Colonic mucosa (tissue), 4 donors: Measurements from ENCODE around the gene PCDHGB3. TPM values are rescaled to one million over a fixed set of nuclear protein-coding genes. Genes with fewer than 3 reads are reported as not detected.
"Not testable (repeated sequence)": the region's sequence is repeated elsewhere in the genome, so short reads cannot be mapped to it uniquely, and the experiment has no call there.

Source experiments
- DNase-seq: peaks from one replicate; pipeline ENCODE4 v3.0.0-alpha.2; 2020
- H3K27ac ChIP-seq: fragments of 200-600 bp; one replicate; pipeline ENCODE4 v1.8.0; 2021
- H3K27me3 ChIP-seq: fragments of 200-600 bp; one replicate; pipeline ENCODE4 v1.8.0; 2021
- H3K36me3 ChIP-seq: fragments of 200-600 bp; one replicate; pipeline ENCODE4 v1.8.0; 2021
- H3K4me1 ChIP-seq: fragments of 200-600 bp; one replicate; pipeline ENCODE4 v1.8.0; 2021; ENCODE audit warnings: mild to moderate bottlenecking
- H3K4me3 ChIP-seq: fragments of 200-600 bp; one replicate; pipeline ENCODE4 v1.8.0; 2021
- H3K9ac ChIP-seq, 2 donors: one replicate each; pipeline ENCODE4 v1.7.0; 2013; ENCODE audit warnings: control low read depth in 2 of 2, low read depth in 2 of 2, low read length in 2 of 2
- H3K9me3 ChIP-seq: fragments of 200-600 bp; one replicate; pipeline ENCODE4 v1.8.0; 2021
- intact Hi-C: fragments of 100-400 bp; cut with DNase I; formaldehyde crosslinking; loops from one replicate; pipeline ENCODE4 v1.14.1; 2022
- total RNA-seq, 2 donors: library from RNA; stranded (reverse); fragmentation: NEBNext Ultra II Directional in 1 of 2; extraction: Animal tissue kit (Norgen Biotek cat#: 25700) in 1 of 2; gene quantifications; one replicate each; pipeline ENCODE4 v1.2.1, GENCODE V29; 2021
- TF ChIP-seq, protein P1 (sequence below): fragments of 200-600 bp; IDR thresholded peaks from one replicate; pipeline ENCODE4 v1.8.0; 2022; ENCODE audit warnings: antibody characterized with exemption, mild to moderate bottlenecking
- donor health status: healthy.
- donor health status: DM: no; HTN: no; CAD: no.
- donor health status: DM: no; HTN: no; CAD: no.

Gene PCDHGB3
- total RNA-seq, 2 donors from 2014 or later, result 0.57 to 1.1 TPM

DNA sequence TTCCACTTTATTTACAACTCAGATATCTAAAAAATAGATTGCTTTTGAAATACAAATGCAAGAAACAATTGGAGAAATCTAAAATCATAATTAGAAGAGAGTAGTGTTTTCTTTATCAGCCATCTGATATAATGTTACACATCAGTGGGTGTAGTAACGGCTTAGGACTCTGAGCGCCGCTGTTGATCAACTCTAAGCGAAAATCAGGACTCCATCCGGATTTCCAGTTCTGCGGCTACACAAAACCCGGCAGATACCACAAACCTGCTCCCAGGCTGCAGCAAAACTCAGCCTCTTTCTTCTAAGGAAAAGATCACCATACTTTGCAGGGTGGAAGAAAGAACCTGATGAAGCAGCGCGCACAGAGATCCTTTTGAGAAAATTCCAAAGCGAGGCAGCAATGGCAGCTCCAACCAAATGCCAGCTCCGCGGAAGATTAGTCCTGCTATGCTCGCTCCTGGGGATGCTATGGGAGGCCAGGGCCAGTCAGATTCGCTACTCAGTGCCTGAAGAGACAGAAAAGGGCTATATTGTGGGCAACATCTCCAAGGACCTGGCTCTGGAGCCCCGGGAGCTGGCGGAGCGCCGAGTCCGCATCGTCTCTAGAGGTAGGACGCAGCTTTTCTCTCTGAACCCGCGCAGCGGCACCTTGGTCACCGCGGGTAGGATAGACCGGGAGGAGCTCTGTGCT lies 32.7 kb downstream of the PCDHGB3 start, which contains the start of gene PCDHGA9:
PCDHGA9 (plus strand) TSS at position 226 of the 691 bp plus-strand sequence; CDS start at position 401, 175 bp downstream.
- no peaks in the 10 kb centered on the region for H3K9me3 ChIP-seq
- H3K27ac ChIP-seq, result no peak within 1 kb of the TSS
- DNase-seq, result no peak
- no peak within 1 kb of the TSS for H3K4me3 ChIP-seq
- no peak within 1 kb of the TSS for H3K9ac ChIP-seq
- TF ChIP-seq, protein P1, sequence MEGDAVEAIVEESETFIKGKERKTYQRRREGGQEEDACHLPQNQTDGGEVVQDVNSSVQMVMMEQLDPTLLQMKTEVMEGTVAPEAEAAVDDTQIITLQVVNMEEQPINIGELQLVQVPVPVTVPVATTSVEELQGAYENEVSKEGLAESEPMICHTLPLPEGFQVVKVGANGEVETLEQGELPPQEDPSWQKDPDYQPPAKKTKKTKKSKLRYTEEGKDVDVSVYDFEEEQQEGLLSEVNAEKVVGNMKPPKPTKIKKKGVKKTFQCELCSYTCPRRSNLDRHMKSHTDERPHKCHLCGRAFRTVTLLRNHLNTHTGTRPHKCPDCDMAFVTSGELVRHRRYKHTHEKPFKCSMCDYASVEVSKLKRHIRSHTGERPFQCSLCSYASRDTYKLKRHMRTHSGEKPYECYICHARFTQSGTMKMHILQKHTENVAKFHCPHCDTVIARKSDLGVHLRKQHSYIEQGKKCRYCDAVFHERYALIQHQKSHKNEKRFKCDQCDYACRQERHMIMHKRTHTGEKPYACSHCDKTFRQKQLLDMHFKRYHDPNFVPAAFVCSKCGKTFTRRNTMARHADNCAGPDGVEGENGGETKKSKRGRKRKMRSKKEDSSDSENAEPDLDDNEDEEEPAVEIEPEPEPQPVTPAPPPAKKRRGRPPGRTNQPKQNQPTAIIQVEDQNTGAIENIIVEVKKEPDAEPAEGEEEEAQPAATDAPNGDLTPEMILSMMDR, result no peak
- H3K4me1 ChIP-seq, result no peaks in the 10 kb centered on the region
- H3K27me3 ChIP-seq, result no peaks in the 10 kb centered on the region
- intact Hi-C loops, result no loop called here
- H3K36me3 ChIP-seq, result no peaks in the 10 kb centered on the region

DNA sequence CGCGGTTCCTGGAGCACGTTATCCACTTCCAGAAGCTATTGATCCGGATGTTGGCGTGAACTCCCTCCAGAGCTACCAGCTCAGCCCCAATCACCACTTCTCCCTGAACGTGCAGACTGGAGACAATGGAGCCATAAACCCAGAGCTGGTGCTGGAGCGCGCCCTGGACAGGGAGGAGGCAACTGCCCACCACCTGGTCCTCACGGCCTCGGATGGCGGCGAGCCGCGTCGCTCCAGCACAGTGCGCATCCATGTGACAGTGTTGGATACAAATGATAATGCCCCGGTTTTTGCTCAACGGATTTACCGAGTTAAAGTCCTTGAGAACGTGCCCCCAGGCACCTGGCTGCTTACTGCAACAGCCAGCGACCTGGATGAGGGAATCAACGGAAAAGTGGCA lies 33.3 kb downstream of the PCDHGB3 start:
- DNase-seq, result no peak
- Histone ChIP-seq H3K9me3 (no peaks in the 10 kb centered on the region), H3K4me1 (no peaks in the 10 kb centered on the region), H3K27me3 (no peaks in the 10 kb centered on the region), H3K36me3 (no peaks in the 10 kb centered on the region), H3K27ac (no peak overlapping the region), H3K9ac (no peak overlapping the region), H3K4me3 (no peak overlapping the region)
- TF ChIP-seq, protein P1, result no peak
- intact Hi-C loops, result no loop called here

DNA sequence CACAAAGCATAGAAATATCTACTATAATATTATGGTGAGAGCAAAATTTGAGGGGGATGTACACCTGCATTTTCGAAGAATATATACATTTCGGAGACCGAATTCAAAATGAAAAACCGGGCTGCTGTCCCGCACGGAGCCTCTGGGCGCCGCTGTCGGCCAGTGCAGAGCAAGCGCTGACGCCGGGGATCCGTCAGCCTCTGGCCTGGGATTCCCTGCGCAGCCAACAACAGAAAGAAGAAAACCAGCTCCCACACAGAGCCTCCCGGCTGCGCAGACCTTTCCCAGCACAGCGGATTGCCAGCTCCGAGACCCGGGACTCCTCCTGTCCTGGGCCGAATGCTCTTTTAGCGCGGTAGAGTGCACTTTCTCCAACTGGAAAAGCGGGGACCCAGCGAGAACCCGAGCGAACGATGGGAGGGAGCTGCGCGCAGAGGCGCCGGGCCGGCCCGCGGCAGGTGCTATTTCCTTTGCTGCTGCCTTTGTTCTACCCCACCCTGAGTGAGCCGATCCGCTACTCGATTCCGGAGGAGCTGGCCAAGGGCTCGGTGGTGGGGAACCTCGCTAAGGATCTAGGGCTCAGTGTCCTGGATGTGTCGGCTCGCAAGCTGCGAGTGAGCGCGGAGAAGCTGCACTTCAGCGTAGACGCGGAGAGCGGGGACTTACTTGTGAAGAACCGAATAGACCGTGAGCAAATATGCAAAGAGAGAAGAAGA lies 37.9 kb downstream of the PCDHGB3 start, which contains the start of gene PCDHGB6:
PCDHGB6 (plus strand) TSS at position 232 of the 716 bp plus-strand sequence; CDS start at position 414, 182 bp downstream.
- H3K36me3 ChIP-seq, H3K27ac ChIP-seq, intact Hi-C loops, H3K9ac ChIP-seq, H3K4me1 ChIP-seq, H3K4me3 ChIP-seq, H3K9me3 ChIP-seq, H3K27me3 ChIP-seq: not testable (repeated sequence)
- DNase-seq, result peak; percentile 38

DNA sequence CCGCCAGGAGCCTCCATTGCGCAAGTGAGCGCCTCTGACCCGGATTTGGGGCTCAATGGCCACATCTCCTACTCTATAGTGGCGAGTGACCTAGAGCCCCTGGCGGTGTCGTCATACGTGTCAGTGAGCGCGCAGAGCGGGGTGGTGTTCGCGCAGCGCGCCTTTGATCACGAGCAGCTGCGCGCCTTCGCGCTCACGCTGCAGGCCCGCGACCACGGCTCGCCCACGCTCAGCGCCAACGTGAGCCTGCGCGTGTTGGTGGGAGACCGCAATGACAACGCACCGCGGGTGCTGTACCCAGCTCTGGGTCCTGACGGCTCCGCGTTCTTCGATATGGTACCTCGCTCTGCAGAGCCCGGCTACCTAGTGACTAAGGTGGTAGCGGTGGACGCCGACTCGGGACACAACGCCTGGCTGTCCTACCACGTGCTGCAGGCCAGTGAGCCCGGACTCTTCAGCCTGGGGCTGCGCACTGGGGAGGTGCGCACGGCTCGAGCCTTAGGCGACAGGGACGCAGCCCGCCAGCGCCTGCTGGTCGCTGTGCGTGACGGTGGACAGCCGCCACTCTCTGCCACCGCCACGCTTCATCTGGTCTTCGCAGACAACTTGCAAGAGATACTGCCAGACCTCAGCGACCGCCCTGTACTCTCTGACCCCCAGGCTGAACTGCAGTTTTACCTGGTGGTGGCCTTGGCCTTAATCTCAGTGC lies 39.7 kb downstream of the PCDHGB3 start:
- intact Hi-C loops, result loop anchor here (10.0 kb wide), 2 partner anchors 115 to 155 kb away; no protein-coding TSS in a partner anchor
- peaks cover 9% of the 10 kb centered on the region for H3K9me3 ChIP-seq

DNA sequence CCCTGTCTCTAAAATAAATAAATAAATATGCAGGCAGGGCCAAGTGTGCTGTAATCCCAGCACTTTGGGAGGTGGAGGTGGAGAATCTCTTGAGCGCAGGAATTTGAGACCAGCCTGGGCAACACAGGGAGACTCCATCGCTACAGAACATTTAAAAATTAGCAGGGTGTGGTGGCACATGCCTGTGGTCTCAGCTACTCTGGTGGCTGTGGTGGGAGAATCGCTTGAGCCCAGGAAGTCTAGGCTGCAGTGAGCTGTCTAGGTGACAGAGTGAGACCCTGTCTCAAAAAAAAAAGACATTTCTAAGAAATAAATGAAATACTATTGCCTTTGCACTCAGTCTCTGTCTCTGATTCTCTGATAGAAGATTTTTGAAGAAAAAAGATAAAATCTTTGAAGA lies 41.5 kb downstream of the PCDHGB3 start:
- TF ChIP-seq, protein P1, result no peak
- peaks cover 9% of the 10 kb centered on the region for H3K9me3 ChIP-seq
- no peak overlapping the region for H3K27ac ChIP-seq
- H3K4me3 ChIP-seq, result no peak overlapping the region
- H3K4me1 ChIP-seq, result no peaks in the 10 kb centered on the region
- no peak overlapping the region for H3K9ac ChIP-seq
- intact Hi-C loops, result loop anchor here (10.0 kb wide), 2 partner anchors 113 to 153 kb away; no protein-coding TSS in a partner anchor
- no peak for DNase-seq
- no peaks in the 10 kb centered on the region for H3K27me3 ChIP-seq
- no peaks in the 10 kb centered on the region for H3K36me3 ChIP-seq

More for the DNA sequence above, 39.7 kb downstream of the PCDHGB3 start:
- DNase-seq, result no peak
- H3K9ac ChIP-seq, result no peak overlapping the region
- H3K27ac ChIP-seq, result no peak overlapping the region
- no peak overlapping the region for H3K4me3 ChIP-seq
- no peaks in the 10 kb centered on the region for H3K36me3 ChIP-seq
- H3K4me1 ChIP-seq, result no peaks in the 10 kb centered on the region
- TF ChIP-seq, protein P1, result no peak
- H3K27me3 ChIP-seq, result no peaks in the 10 kb centered on the region
